HCT116 (cell line): ENCODE results near the gene PRM2. TPM values are rescaled to one million over a fixed set of nuclear protein-coding genes. Genes with fewer than 3 reads are reported as not detected.

Source experiments
- ATAC-seq: fragments of 200-7000 bp; cut with Tn5 transposase; 2 replicates; pipeline ENCODE4 v1.9.1; 2020; ENCODE audit warnings: mild to moderate bottlenecking, moderate library complexity
- BruUV-seq: library from RNA; stranded (reverse); fragments of 400-500 nt; replicated peaks from 2 replicates; lab custom pipeline; 2021; lab: Mats Ljungman, UMichigan
- CTCF ChIA-PET: fragments of 300-600 bp; sonication (Branson Sonifier 250); formaldehyde crosslinking; loops from one replicate; lab custom pipeline; 2021; ENCODE audit warnings: antibody characterized with exemption; lab: Charles Lee
- POLR2A ChIA-PET: fragments of 300-600, 350-600 bp; sonication (Branson Sonifier 250); formaldehyde crosslinking; loops from one replicate; lab custom pipeline; 2021; ENCODE audit warnings: antibody characterized with exemption; lab: Charles Lee
- RAD21 ChIA-PET, 2 experiments: fragments of 300-600 bp; sonication (Branson Sonifier 250); formaldehyde crosslinking; loops; one replicate each; lab custom pipeline; 2023; ENCODE audit warnings: low total read pairs in 2 of 2; ENCODE audit not compliant: uncharacterized antibody in 2 of 2, unreplicated experiment in 2 of 2, low non-redundant PET in 1 of 2; lab: Charles Lee
- DNase-seq: peaks from one replicate; pipeline ENCODE4 v3.0.0-alpha.2; 2010; ENCODE audit warnings: low read depth, low spot score
- H2AFZ ChIP-seq: fragments of 200-600 bp; shearing (Covaris generic), sonication (generic); 2 replicates; pipeline ENCODE4 v1.6.1; 2017; ENCODE audit warnings: low read depth, mixed run types, mixed read lengths, antibody characterized with exemption, low read length; ENCODE audit not compliant: poor library complexity, severe bottlenecking
- H3K27ac ChIP-seq: 2 replicates; pipeline ENCODE4 v1.5.1; 2012; ENCODE audit warnings: low read depth, low read length
- H3K27me3 ChIP-seq: fragments of 200-600 bp; sonication (generic); 2 replicates; pipeline ENCODE4 v1.6.1; 2016; ENCODE audit warnings: mixed run types, low read length, mixed read lengths; ENCODE audit not compliant: insufficient read depth
- H3K36me3 ChIP-seq, 2 experiments: fragments of 200-500 bp in 1 of 2; fragments of 200-600 bp in 1 of 2; sonication (Bioruptor generic) in 1 of 2; sonication (generic) in 1 of 2; 2 replicates each; pipeline versions ENCODE4 v1.5.1 to v1.6.1; 2014 to 2016; ENCODE audit warnings: low read length in 2 of 2, inconsistent platforms in 1 of 2, mixed read lengths in 1 of 2, mixed run types in 1 of 2; ENCODE audit not compliant: insufficient read depth in 2 of 2, control insufficient read depth in 1 of 2
- H3K4me1 ChIP-seq, 2 experiments: fragments of 200-600 bp in 1 of 2; sonication (generic) in 1 of 2; 2 replicates each; pipeline versions ENCODE4 v1.5.1 to v1.6.1; 2012 to 2017; ENCODE audit warnings: low read length in 2 of 2, inconsistent platforms in 1 of 2, mild to moderate bottlenecking in 1 of 2, mixed read lengths in 1 of 2, mixed run types in 1 of 2, moderate library complexity in 1 of 2; ENCODE audit not compliant: insufficient read depth in 2 of 2, control insufficient read depth in 1 of 2
- H3K4me2 ChIP-seq: fragments of 200-600 bp; sonication (generic); 2 replicates; pipeline ENCODE4 v1.6.1; 2017; ENCODE audit warnings: mixed run types, low read length, mixed read lengths
- H3K4me3 ChIP-seq, 2 experiments: fragments of 200-600 bp in 1 of 2; sonication (generic) in 1 of 2; replicated peaks in 1 of 2; 2 replicates each; pipeline ENCODE4 v1.5.1; 2011 to 2016; ENCODE audit warnings: low read length in 2 of 2, control low read depth in 1 of 2, low read depth in 1 of 2, mild to moderate bottlenecking in 1 of 2, mixed read lengths in 1 of 2, mixed run types in 1 of 2
- H3K79me2 ChIP-seq: fragments of 200-600 bp; sonication (generic); 2 replicates; pipeline ENCODE4 v1.6.1; 2017; ENCODE audit warnings: mild to moderate bottlenecking, mixed run types, low read length, moderate library complexity, mixed read lengths; ENCODE audit not compliant: insufficient read depth
- H3K9ac ChIP-seq: fragments of 200-600 bp; sonication (generic); 2 replicates; pipeline ENCODE4 v1.6.1; 2016; ENCODE audit warnings: low read length, mixed read lengths
- H3K9me2 ChIP-seq: fragments of 200-600 bp; sonication (generic), shearing (Covaris generic); 2 replicates; pipeline ENCODE4 v1.6.1; 2017; ENCODE audit warnings: mixed run types, mild to moderate bottlenecking, moderate library complexity; ENCODE audit not compliant: insufficient read depth
- H3K9me3 ChIP-seq, 2 experiments: fragments of 200-500 bp in 1 of 2; fragments of 200-600 bp in 1 of 2; sonication (Bioruptor generic) in 1 of 2; sonication (generic) in 1 of 2; 2 replicates each; pipeline ENCODE4 v1.6.1; 2014 to 2017; ENCODE audit warnings: low read length in 2 of 2, mixed read lengths in 2 of 2, inconsistent platforms in 1 of 2, low read depth in 1 of 2, mild to moderate bottlenecking in 1 of 2, mixed run types in 1 of 2, moderate library complexity in 1 of 2; ENCODE audit not compliant: control insufficient read depth in 1 of 2, insufficient read depth in 1 of 2
- H4K20me1 ChIP-seq: fragments of 200-600 bp; sonication (generic), shearing (Covaris generic); 2 replicates; pipeline ENCODE4 v1.6.1; 2017; ENCODE audit warnings: mixed run types, mild to moderate bottlenecking, moderate library complexity; ENCODE audit not compliant: insufficient read depth
- ATF3 ChIP-seq: IDR thresholded peaks from 2 replicates; pipeline ENCODE4 v1.6.1; 2012
- CBX3 ChIP-seq: IDR thresholded peaks from 2 replicates; pipeline ENCODE4 v1.6.1; 2012; ENCODE audit warnings: low read depth
- CEBPB ChIP-seq: IDR thresholded peaks from 2 replicates; pipeline ENCODE4 v1.6.1; 2012; ENCODE audit warnings: low read depth
- CTCF ChIP-seq, 3 experiments: fragments of 200-600 bp in 1 of 3; sonication (generic) in 1 of 3; IDR thresholded peaks in 2 of 3; conservative IDR thresholded peaks in 1 of 3; 2 replicates each; pipeline ENCODE4 v1.5.1; 2012 to 2017; ENCODE audit warnings: low read depth in 2 of 3, low read length in 2 of 3, antibody characterized with exemption in 1 of 3, borderline replicate concordance in 1 of 3, control low read depth in 1 of 3, mild to moderate bottlenecking in 1 of 3, mixed read lengths in 1 of 3, mixed run types in 1 of 3, moderate library complexity in 1 of 3; ENCODE audit not compliant: insufficient read depth in 1 of 3
- ELF1 ChIP-seq: IDR thresholded peaks from 2 replicates; pipeline ENCODE4 v1.6.1; 2012; ENCODE audit warnings: low read depth, borderline replicate concordance
- EZH2 ChIP-seq: fragments of 200-600 bp; sonication (generic); IDR thresholded peaks from 2 replicates; pipeline ENCODE4 v1.6.1; 2017; ENCODE audit warnings: antibody characterized with exemption, mixed run types
- EZH2phosphoT487 ChIP-seq: fragments of 200-600 bp; IDR thresholded peaks from 2 replicates; pipeline ENCODE4 v1.6.1; 2018; ENCODE audit warnings: antibody characterized with exemption, borderline replicate concordance
- JUND ChIP-seq: IDR thresholded peaks from 2 replicates; pipeline ENCODE4 v1.6.1; 2012
- MAX ChIP-seq: IDR thresholded peaks from 2 replicates; pipeline ENCODE4 v1.6.1; 2012
- POLR2A ChIP-seq: IDR thresholded peaks from 2 replicates; pipeline ENCODE4 v1.7.0; 2011; ENCODE audit warnings: borderline replicate concordance; ENCODE audit not compliant: insufficient read depth, insufficient read length; ENCODE audit errors: extremely low read depth
- POLR2AphosphoS5 ChIP-seq: IDR thresholded peaks from 2 replicates; pipeline ENCODE4 v1.6.1; 2011; ENCODE audit warnings: mild to moderate bottlenecking, low read depth, low read length, moderate library complexity
- RAD21 ChIP-seq: IDR thresholded peaks from 2 replicates; pipeline ENCODE4 v1.6.1; 2012; ENCODE audit warnings: low read depth, mild to moderate bottlenecking
- SIN3A ChIP-seq: IDR thresholded peaks from 2 replicates; pipeline ENCODE4 v1.6.1; 2012; ENCODE audit warnings: low read depth
- SP1 ChIP-seq: IDR thresholded peaks from 2 replicates; pipeline ENCODE4 v1.6.1; 2012; ENCODE audit warnings: low read depth
- YY1 ChIP-seq: IDR thresholded peaks from 2 replicates; pipeline ENCODE4 v1.6.1; 2011; ENCODE audit warnings: low read length, low read depth, moderate library complexity, mild to moderate bottlenecking; ENCODE audit not compliant: insufficient replicate concordance; ENCODE audit errors: extremely low read depth
- ZBTB33 ChIP-seq: IDR thresholded peaks from 2 replicates; pipeline ENCODE4 v1.6.1; 2011; ENCODE audit warnings: mild to moderate bottlenecking, low read length, moderate library complexity; ENCODE audit not compliant: insufficient replicate concordance; ENCODE audit errors: extremely low read depth
- ZFX ChIP-seq: fragments of 450-650 bp; IDR thresholded peaks from 2 replicates; pipeline ENCODE4 v1.6.1; 2017
- intact Hi-C: fragments of 100-400 bp; cut with micrococcal nuclease; formaldehyde crosslinking; loops from 2 replicates; pipeline ENCODE4 v1.10.0; 2022
- total RNA-seq: library from RNA; stranded (reverse); gene quantifications from one replicate; pipeline ENCODE4 v1.2.1, GENCODE V29; 2021; ENCODE audit not compliant: unreplicated experiment

The PRM2 gene
- total RNA-seq, 1 experiment from 2014 or later, result not detected

DNA sequence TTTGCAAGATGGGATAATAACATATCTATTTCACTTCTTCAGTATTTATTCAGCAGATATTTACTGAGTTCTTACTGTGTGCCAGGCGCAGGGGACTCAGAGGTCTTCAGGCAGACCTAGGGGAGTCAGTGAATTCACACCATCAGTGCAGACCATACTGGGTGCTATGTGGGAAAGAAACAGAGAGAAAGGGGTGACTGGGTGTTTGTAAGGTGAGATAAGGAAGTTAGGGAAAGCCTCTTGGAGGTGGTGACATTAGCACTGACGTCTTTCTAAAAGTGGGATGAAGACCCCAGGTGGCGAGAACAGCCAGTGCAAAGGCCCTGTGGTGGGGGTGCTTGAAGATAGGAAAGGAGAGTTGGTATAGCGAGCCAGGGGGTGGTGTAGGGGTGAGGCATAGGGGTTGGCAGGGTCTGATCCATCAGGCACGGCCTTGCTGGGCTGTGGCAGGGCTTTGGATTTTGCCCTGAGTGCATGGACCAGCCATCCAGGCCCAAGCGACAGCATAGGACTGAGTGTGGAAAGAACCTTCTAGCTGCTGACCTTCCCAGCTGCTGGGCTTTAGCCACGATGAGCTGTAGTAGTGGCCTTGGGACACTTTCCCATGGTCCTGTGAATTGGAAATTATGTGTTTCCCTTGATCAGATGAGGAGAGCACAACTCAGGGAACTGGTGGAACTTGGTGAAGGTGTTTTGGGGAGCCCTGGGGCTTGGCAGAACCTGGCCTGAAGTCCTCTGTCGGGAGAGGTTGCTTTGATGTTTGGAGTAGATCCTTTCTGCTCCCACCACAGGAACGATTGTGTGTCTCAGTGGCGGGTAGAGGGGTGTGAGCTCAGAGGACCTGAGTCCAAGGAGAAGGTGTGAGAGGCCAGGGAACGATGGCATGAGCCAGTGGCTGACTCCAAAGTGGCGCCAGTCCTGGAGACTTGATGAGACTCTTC lies 16.4 kb downstream of the PRM2 start (continued):
- TF ChIP-seq ZBTB33, result no peak
- TF ChIP-seq JUND, result no peak
- no peak for TF ChIP-seq CEBPB
- TF ChIP-seq YY1, result no peak
- no peak for TF ChIP-seq MAX
- TF ChIP-seq ATF3, result no peak
- TF ChIP-seq POLR2A, result no peak
- no peak for TF ChIP-seq EZH2phosphoT487
- TF ChIP-seq, all 23 proteins: peak for 0

- ATAC-seq (no peak), DNase-seq (no peak)
- Histone ChIP-seq H3K9ac (no peak overlapping the region), H4K20me1 (no peaks in the 10 kb centered on the region), H3K4me1 (peaks cover 8 to 23% of the 10 kb centered on the region in 2 experiments; a peak in 3 of 4 replicates), H3K4me3 (no peak overlapping the region), H3K9me2 (no peaks in the 10 kb centered on the region), H3K79me2 (no peaks in the 10 kb centered on the region), H3K4me2 (no peak overlapping the region), H3K27me3 (no peaks in the 10 kb centered on the region), H3K27ac (no peak overlapping the region), H2AFZ (no peak overlapping the region), H3K9me3 (no peaks in the 10 kb centered on the region), H3K36me3 (no peaks in the 10 kb centered on the region)
- ChIA-PET CTCF (interaction anchor here (0.7 to 1.5 kb wide), 3 partner anchors 33 to 287 kb away, joined by 4 to 7 read pairs (median 5); no protein-coding TSS in a partner anchor), RAD21 (no interaction called here), POLR2A (no interaction called here)
- intact Hi-C loops, result loop anchor here (5.0 kb wide), 2 partner anchors 113 to 553 kb away; no protein-coding TSS in a partner anchor
- no TSS peak for BruUV-seq
- TF ChIP-seq RAD21, result no peak
- TF ChIP-seq CBX3, result no peak
- no peak for TF ChIP-seq SIN3A
- TF ChIP-seq POLR2AphosphoS5, result no peak
- no peak for TF ChIP-seq SP1
- no peak for TF ChIP-seq MAX
- no peak for TF ChIP-seq ZFX
- TF ChIP-seq EZH2, result no peak
- no peak for TF ChIP-seq POLR2A
- no peak for TF ChIP-seq CTCF (IDR thresholded peaks at IDR 0.05 in 2 of 3, conservative IDR thresholded peaks at IDR 0.05 in 1 of 3; ENCODE audit: borderline replicate concordance in 1 of 3, insufficient read depth in 1 of 3, low read depth in 2 of 3, low read length in 2 of 3)
- TF ChIP-seq ELF1, result no peak
- TF ChIP-seq CEBPB, result no peak
Measured at GRCh38 chr16:11258553-11259492, 17.5 kb downstream of the PRM2 start.
